HTR-8/SVneo (cell line): ENCODE measurements around the gene OR10A4.
"Not testable (repeated sequence)": the region's sequence is repeated elsewhere in the genome, so short reads cannot be mapped to it uniquely, and the experiment has no call there.

Experiments used
- DNase-seq: peaks from one replicate; pipeline ENCODE4 v3.0.0; 2011; ENCODE audit warnings: low spot score, mixed read lengths; ENCODE audit not compliant: insufficient read length
- FAIRE-seq: peaks from 2 replicates; lab custom pipeline; 2011; peaks lifted over from hg19 to GRCh38; lab: Jason Lieb, UNC

OR10A4 gene, protein sequence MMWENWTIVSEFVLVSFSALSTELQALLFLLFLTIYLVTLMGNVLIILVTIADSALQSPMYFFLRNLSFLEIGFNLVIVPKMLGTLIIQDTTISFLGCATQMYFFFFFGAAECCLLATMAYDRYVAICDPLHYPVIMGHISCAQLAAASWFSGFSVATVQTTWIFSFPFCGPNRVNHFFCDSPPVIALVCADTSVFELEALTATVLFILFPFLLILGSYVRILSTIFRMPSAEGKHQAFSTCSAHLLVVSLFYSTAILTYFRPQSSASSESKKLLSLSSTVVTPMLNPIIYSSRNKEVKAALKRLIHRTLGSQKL

DNA sequence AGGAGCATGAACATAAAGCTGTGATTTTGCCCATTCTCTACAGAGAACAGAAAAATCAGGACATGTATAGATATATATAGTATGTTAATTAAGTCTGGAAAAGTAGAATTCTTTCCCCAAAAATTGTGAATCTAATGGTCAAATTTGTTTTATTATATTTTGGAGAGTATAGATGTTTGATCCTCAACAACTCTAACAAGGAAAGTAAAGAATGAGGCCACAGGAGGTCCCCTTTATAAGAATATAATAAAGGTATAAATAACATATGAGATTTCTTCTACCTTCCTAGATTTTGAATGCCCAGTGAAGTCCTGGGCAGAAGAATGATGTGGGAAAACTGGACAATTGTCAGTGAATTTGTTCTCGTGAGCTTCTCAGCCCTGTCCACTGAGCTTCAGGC lies at the start of gene OR10A4:
Gene OR10A4 (plus strand): TSS at position 301 of the 400 bp plus-strand sequence. CDS start 23 bp downstream, at position 324.
- FAIRE-seq (no peak), DNase-seq (no peak)

DNA sequence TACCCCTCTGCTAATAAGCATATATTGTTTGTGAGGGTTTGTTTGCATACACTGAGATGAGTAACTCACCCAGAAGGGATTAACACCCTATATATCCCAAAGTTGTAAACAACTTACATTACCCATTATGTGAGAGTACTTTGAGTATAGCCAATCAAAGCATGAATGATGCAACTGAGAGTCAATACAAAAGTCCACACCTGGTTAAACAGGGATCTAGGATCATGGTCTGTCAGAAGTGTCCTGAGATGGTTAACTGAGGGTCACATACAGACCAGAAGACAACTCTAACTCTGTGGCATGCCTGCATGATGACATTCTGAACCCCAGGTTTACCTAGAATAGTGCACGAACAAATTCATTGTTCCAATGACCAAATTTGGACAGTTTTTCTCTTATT lies 48.3 kb upstream of the OR10A4 start:
- FAIRE-seq (no peak), DNase-seq (no peak)

DNA sequence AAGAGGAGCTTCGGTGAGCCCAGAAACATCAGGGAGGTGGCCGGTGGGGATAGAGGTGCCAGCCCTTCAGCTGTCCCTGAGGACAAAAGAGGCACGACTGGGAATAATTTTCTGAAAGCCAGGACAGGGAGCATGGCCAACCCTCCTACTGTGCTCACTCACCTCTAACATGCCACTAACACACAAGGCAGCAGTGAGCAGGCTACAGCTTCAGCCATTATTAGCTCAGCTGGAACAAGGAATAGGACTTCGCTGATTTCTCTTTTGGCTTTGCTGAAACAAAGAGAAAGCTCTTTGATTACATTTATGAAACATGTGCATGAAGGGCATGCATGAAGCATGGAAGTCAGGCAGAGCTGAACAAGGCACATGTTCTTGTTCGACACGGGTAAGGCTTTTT lies 43.1 kb upstream of the OR10A4 start:
- FAIRE-seq (no peak), DNase-seq (no peak)

DNA sequence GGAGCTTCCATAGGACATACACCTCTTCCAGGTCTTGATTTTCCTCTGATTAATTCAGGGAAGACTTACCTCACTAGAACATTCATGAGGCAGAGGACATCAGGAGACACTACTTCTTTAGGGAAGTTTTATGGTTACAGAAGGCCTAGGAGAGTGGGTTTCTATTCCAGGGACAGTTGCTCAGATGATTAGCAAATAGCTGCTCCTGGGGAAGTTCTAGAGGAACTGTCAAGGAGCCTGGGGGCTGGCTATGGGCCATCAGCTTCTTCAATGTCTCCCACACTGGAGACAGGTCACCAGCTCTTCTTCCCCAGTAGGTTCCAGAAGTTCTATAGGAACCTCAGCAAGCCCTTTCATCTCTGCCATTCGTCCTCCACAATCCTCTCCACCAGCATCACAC lies 42.4 kb upstream of the OR10A4 start:
- no peak for FAIRE-seq
- no peak for DNase-seq

DNA sequence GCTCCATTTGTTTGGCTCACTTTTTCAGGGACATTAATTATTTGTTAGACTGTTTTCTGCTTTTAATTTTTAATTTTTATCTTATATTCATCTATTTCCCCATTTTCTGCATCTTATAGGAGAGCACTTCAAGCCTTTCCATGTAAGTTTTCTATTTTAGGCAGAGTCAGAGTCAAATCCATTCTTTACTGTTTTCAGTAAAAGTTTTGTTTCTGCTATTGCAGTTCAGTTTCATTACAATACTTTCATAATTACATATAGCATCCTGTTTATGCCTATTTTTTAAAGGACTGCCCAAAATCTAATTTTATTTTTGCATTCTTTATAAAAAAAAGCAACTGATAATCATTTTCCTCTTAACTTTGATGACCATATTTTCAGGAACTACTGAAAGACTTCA lies 34.7 kb upstream of the OR10A4 start:
- no peak for FAIRE-seq
- no peak for DNase-seq

DNA sequence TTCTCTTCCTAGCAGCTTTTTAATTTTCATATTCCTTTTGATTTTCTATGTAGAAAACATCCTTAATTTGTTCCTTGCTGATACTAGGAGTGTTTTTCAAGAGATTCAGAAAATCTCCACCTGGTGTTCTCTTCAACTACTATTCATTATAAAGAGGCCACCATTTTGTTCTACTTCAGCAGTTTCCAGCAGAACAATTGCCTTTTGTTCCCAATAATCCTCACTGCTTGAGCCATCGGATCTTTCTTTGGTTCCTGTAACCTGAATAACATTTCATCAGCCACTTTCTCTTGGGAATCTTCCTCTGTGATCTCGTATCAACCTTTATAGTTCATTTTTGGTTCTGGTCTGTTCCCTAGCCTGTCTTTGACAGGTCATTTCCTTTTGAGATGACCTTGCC lies 32.8 kb upstream of the OR10A4 start:
- FAIRE-seq (no peak), DNase-seq (no peak)

DNA sequence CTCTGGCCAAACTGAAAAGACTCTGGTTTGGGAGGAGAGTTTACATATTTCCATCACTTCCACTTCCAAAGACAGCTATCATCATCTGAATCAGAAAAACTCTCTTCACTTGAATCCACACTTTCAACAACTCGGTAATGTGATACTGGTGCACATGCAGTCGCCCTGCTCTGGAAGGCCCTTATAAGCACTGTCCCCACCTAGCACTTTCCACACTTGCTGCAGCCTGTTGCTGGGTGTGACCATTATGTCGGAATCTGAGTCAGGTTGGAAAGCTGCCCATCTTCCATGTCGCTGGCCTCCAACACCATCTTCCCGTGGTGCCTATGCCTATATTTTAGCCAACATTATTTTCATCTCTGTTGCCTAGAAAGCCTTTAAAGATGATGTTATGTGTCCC lies 32.1 kb upstream of the OR10A4 start:
- FAIRE-seq: peak; percentile 33
- DNase-seq: no peak

DNA sequence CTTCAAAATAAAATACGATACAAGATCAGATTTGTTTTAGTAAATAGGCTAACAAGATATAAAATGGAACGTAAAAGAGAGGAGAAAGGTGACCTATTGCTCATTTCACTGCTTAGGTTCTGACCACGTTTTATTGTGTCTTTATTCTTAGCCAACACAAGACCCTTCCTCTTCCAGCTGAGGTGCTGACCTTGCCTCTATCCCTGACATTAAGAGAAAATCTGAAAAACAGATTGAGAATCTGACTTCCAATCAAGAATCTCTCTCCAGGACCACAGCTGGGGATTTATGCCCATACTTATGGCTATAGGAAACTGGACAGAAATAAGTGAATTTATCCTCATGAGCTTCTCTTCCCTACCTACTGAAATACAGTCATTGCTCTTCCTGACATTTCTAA lies 31.0 kb upstream of the OR10A4 start, which contains the start of gene OR10A5:
Gene OR10A5 (plus strand): TSS at position 301 of the 400 bp plus-strand sequence. CDS start 0 bp downstream, at position 301.
- no peak for DNase-seq
- FAIRE-seq: no peak

DNA sequence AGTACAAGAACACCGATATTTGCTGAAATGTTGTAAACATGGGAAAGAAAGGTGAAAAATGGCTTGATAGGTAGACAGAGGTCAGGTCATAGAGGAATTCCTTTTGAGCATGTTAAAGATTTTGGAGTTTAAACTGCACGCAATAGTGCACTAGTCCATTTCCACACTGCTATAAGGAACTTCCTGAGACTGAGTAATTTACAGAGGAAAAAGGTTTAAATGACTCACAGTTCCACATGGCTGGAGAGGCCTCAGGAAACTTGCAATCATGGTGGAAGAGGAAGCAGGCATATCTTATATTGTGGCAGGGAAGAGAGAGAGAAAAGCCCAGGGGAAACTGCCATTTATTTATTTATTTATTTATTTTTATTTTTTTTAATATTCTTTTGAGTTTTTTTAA lies 25.9 kb upstream of the OR10A4 start:
- FAIRE-seq: no peak

DNA sequence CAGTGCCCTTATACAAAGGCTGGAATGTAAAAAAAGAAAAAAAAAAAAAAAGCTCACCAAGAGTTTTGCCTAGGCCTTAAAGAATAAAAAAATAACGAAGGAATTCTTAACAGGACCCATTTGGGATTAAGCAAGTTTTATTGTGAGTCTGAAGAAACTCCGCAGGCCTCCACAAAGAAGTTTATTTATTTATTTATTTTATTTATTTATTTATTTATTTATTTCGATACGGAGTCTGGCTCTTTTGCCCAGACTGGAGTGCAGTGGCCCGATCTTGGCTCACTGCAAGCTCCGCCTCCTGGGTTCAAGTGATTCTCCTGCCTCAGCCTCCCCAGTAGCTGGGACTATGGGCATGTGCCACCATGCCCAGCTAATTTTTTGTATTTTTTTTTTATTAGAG lies 21.6 kb upstream of the OR10A4 start:
- not testable (repeated sequence) for DNase-seq, FAIRE-seq

More for the DNA sequence above, 25.9 kb upstream of the OR10A4 start:
- DNase-seq: no peak

DNA sequence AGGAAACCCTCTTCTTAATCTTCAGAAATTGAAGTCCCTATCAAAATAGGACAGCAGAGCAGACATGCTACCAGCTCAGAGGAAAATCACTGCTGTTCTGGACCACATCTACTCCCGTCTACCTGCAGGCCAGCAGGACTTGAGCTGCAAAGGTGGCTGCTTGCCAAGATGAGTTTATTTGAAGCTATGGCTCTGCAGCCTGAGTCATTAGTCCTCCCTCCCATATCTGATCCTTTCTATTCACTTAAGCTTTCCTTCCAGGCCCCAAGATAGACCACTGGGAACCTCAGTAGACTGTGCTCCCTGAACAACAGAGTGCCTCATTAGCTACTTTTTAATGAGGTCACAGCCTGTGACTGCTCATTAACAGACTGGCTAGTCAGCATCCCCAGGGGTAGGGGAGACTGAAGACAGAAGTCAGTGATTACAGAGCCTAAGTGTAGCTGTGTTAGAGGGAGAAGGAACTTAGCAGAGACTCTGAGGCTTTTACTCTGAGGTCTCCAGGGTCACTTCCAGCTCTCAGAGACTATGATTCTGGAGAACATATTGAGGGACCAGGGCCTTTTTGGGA lies 20.4 kb upstream of the OR10A4 start:
- no peak for DNase-seq
- no peak for FAIRE-seq

DNA sequence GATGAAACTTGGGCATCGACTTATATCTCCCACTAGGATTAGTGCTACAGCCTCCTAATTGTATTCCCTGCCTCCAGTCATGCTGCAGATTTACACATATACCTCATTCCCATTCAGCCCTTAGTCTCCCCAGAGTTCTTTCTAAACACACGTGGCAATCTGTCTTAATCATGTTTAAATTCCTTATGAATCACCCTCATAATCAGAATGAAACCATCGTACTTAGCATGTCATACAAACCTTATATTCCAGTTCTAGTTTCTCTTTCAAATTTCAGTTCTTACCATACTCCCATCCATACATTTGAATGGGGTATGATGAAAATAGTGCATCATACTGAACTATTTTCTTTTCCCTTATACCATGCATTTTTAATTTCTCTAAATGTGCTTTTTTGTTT lies 19.6 kb upstream of the OR10A4 start:
- DNase-seq (no peak), FAIRE-seq (no peak)

DNA sequence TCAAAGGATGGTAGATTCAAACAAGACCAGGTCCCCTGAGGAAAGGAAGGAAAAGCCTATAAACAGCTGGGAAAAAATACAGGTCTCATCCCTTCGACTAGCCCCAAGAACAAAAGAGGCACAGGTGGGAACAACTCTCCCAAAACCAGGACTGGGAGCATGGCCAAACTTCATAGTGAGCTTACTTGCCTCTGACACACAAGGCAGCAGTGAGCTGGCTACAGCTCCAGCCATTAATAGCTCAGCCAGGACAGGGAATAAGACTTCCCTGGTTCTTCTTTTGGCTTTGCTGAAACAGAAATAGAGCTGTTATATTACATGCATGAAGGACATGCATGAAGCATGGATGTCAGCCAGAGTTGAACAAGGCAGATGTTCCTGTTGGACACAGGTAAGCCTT lies 13.5 kb upstream of the OR10A4 start, which contains the start of gene OR10A2:
Gene OR10A2 (plus strand): TSS at position 97 of the 400 bp plus-strand sequence. CDS start 6,698 bp downstream, outside the sequence.
- no peak for DNase-seq
- no peak for FAIRE-seq

DNA sequence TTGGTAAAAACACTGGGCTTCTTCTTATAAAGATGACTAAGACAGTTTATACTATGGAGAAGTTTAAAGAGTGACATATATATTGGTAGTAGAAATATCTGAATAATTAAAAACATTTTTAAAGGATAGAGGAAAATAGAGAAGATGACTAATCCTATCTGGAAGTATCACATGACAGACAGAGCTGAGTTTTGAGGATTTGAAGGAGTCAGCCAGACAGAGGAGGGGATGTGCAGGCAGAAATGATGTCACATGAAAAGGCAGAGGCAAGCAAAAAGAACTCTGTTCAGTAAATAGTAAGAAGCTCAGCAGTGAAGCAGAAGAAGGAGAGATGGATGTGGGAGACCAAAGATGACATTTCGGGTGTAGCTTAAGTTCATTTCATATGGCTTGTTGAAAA lies 12.0 kb upstream of the OR10A4 start:
- DNase-seq (no peak), FAIRE-seq (no peak)

DNA sequence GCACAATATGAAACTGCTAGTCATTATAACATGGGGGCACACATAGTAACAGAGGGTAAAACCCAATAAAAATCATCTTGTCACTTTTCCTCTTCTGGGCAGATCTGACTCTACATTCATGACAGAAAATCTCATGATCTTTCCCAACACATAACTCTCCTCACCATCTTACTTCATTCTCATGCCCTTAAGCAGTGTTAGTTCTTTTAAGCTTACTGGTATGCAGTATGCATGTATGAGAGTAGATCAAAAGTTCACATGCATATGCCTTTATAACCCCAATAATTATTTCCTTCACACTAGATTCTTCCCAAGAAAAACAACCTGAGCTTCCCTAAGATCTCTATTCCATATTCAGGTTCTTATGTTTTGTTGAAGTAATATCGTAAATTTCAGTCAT lies 5.1 kb upstream of the OR10A4 start:
- DNase-seq: no peak
- no peak for FAIRE-seq

DNA sequence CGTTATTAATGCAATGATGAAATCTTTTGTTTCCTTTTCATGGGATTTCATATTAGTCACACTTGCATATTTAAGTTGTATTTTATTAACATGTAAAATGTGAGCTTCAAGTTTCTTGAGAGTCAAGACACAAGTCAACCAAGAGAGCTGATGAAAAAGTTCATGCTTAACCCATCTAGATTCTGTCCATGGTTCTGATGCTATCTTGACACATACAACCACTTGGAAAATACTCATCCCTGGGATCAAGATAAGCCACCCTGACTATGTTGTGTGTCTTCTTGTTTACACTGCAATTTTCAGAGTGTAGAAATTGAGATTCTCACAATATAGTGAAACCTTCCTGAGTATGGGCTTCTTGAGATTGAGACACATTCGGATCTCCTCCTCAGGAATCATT lies 664 bp upstream of the OR10A4 start:
- no peak for DNase-seq
- FAIRE-seq: no peak

DNA sequence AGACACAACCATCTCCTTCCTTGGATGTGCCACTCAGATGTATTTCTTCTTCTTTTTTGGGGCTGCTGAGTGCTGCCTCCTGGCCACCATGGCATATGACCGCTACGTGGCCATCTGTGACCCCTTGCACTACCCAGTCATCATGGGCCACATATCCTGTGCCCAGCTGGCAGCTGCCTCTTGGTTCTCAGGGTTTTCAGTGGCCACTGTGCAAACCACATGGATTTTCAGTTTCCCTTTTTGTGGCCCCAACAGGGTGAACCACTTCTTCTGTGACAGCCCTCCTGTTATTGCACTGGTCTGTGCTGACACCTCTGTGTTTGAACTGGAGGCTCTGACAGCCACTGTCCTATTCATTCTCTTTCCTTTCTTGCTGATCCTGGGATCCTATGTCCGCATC lies 489 bp downstream of the OR10A4 start:
- FAIRE-seq: no peak
- no peak for DNase-seq

DNA sequence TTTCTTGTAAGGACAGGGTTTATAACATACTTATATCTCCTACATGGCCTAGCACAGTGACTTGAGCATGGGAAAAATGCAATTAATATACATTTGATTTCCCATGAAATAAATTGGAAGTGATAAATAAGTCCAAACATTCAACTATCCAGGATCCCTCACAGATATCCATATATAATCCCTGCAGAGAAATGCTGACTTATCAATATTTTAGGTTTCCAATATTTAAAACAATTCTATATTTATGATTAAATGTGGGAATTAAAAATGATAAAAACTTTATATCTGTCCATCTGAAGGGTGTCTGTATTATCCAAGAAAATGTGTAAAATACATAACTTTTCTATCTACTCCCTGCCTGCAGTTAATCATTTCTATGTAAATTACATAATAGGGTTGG lies 6.3 kb downstream of the OR10A4 start:
- no peak for FAIRE-seq
- no peak for DNase-seq

DNA sequence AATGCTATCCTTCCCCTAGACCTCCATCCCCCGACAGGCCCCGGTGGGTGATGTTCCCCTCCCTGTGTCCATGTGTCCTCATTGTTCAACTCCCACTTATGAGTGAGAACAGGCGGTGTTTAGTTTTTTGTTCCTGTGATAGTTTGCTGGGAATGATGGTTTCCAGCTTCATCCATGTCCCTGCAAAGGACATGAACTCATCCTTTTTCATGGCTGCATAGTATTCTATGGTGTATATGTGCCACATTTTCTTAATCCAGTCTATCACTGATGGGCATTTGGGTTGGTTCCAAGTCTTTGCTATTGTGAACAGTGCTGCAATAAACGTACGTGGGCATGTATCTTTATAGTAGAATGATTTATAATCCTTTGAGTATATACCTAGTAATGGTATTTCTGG lies 11.3 kb downstream of the OR10A4 start:
- not testable (repeated sequence) for DNase-seq, FAIRE-seq

DNA sequence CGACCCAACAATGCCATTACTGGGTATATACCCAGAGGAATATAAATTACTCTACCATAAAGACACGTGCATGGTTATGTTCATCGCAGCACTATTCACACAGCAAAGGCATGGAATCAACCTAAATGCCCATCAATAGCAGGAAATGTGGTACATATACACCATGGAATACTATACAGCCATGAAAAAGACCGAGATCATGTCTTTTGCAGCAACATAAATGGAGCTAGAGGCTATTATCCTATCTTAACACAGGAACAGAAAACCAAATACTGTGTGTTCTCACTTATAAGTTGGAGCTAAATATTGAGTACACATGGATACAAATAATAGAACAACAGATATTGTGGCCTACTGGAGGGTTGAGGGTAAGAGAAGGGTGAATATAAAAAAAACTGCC lies 12.4 kb downstream of the OR10A4 start:
- FAIRE-seq (no peak), DNase-seq (no peak)

DNA sequence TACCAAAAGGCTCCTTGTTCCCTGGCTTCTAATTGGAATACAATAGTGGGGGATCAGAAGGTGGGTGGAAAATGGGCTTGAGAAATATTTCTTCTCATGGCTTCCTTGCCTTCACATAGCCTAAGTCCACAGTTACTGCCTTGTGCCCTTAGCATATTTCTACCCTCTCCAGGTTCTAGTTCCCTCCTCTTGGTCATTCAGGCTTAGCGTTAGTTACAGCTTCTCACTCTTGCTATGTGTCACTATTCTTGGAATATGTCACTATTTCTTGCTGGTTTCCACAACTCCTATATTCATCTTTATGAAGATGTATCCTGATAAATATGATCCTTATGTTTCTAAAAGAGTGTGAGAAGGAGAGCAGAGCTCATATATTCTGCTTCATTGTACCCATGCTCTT lies 13.4 kb downstream of the OR10A4 start:
- FAIRE-seq: no peak
- DNase-seq: no peak

DNA sequence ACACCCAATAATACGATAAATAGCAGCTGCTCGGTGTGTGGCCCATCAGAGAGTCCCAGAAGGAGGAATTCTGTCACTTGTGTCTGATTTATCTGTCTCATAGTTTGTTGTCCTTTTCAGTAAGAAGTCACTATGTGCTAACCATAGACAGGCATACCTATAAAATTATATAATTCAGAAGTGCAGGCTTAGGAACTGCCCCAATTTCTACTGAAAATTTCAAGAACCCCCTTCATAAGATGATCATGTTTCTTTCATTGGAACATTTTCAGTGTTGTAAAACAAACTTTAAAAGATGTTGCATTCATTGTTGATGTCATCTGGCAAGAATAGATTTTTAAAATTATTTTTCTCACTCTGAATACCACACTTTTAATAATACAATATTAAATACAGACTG lies 16.0 kb downstream of the OR10A4 start, which contains the start of gene OR2D2:
Gene OR2D2 (minus strand): TSS at position 101 of the 400 bp plus-strand sequence. CDS start 0 bp downstream, at position 101.
- DNase-seq (no peak), FAIRE-seq (no peak)
